Upper lobe of left lung (tissue), 4 donors: ENCODE measurements around the gene SMYD2.

Experiments
- CTCF ChIP-seq, 6 experiments: fragments of 450-650 bp in 4 of 6; fragments of 200-600 bp in 2 of 6; sonication (generic) in 2 of 6; IDR thresholded peaks; one replicate each; pipeline ENCODE4 v1.5.1; 2016 to 2019; ENCODE audit warnings: antibody characterized with exemption in 6 of 6
- POLR2A ChIP-seq, 4 donors: fragments of 450-650 bp; IDR thresholded peaks; one replicate each; pipeline ENCODE4 v1.5.1; 2016 to 2017; ENCODE audit warnings: antibody characterized with exemption in 4 of 4, mild to moderate bottlenecking in 2 of 4

- TF ChIP-seq CTCF (IDR thresholded peaks at IDR 0.05) (no peak), POLR2A (IDR thresholded peaks at IDR 0.05) (peak in 1 of 4 donors; percentile 17)
These were observed 456 bp upstream of the SMYD2 start for GRCh38 chr1:214280386-214281020.
